Activated CD4-positive, alpha-beta T cell treated with anti-CD3 and anti-CD28 coated beads, Interleukin-2, amount 10 ng/mL, durations not matched to agents 7 days and 5 days (primary cell): ENCODE measurements around the gene SCCPDH. TPM values are rescaled to one million over a fixed set of nuclear protein-coding genes. Genes with fewer than 3 reads are reported as not detected.
"Not testable (repeated sequence)": the region's sequence is repeated elsewhere in the genome, so short reads cannot be mapped to it uniquely, and the experiment has no call there.

Source experiments
- CTCF ChIA-PET: fragments of 350-600 bp; sonication (Branson Sonifier 250); formaldehyde crosslinking; loops from one replicate; lab custom pipeline; 2021; ENCODE audit warnings: antibody characterized with exemption; lab: Charles Lee
- POLR2A ChIA-PET: fragments of 350-600 bp; sonication (Branson Sonifier 250); formaldehyde crosslinking; loops from one replicate; lab custom pipeline; 2021; ENCODE audit warnings: antibody characterized with exemption; lab: Charles Lee
- DNase-seq: peaks from one replicate; pipeline ENCODE4 v3.0.0-alpha.2; 2020
- H3K27ac Mint-ChIP-seq: one replicate; pipeline ENCODE4 v1.8.0; 2021; ENCODE audit warnings: mild to moderate bottlenecking, moderate library complexity, mixed read lengths
- H3K27me3 Mint-ChIP-seq: one replicate; pipeline ENCODE4 v1.8.0; 2021; ENCODE audit warnings: mixed read lengths
- H3K36me3 Mint-ChIP-seq: one replicate; pipeline ENCODE4 v1.8.0; 2021; ENCODE audit warnings: low read depth, mixed read lengths
- H3K4me1 Mint-ChIP-seq: one replicate; pipeline ENCODE4 v1.8.0; 2021; ENCODE audit warnings: mixed read lengths
- H3K4me3 Mint-ChIP-seq: one replicate; pipeline ENCODE4 v1.8.0; 2021; ENCODE audit warnings: mild to moderate bottlenecking, moderate library complexity, mixed read lengths
- H3K9me3 Mint-ChIP-seq: one replicate; pipeline ENCODE4 v1.8.0; 2021; ENCODE audit warnings: mixed read lengths
- total RNA-seq, 2 experiments: library from RNA; stranded (reverse); gene quantifications; one replicate each; pipeline ENCODE4 v1.2.3, GENCODE V29; 2021

Gene SCCPDH
- total RNA-seq, 2 experiments from 2014 or later = 9.4 to 10.9 TPM

GRCh38 chr1:246805135-246805716, 81.0 kb downstream of the SCCPDH start:
- no peak overlapping the region for H3K4me3 Mint-ChIP-seq

DNA sequence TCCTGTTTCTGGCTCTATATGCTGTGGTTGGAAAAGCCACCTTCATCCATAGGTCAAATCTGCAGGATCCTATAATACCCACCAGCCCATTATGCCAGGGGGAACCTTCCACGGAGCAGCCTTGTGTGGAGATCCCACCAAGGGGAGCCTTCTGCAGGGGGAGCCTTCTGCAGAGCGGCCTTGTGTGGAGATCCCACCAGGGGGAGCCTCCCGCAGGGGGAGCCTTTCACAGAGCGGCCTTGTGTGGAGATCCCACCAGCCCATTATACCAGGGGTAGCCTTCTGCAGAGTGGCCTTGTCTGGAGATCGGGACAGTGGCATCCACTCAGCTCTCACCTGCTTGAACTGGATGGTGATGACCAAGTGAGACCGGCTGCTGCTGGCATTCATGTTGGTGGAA, 85.3 kb downstream of the SCCPDH start:
- Mint-ChIP-seq H3K4me1 (no peaks in the 10 kb centered on the region), H3K36me3 (no peaks in the 10 kb centered on the region), H3K9me3 (no peaks in the 10 kb centered on the region), H3K4me3 (no peak overlapping the region), H3K27me3 (no peaks in the 10 kb centered on the region), H3K27ac (no peak overlapping the region)
- no peak for DNase-seq
- CTCF ChIA-PET = no interaction called here
- POLR2A ChIA-PET = no interaction called here

More at GRCh38 chr1:246805135-246805716, 81.0 kb downstream of the SCCPDH start:
- ChIA-PET CTCF (interaction anchor here (0.9 kb wide), 1 partner anchor 9 kb away, joined by 4 read pairs; no protein-coding TSS in a partner anchor), POLR2A (no interaction called here)
- H3K27ac Mint-ChIP-seq = no peak overlapping the region
- no peaks in the 10 kb centered on the region for H3K27me3 Mint-ChIP-seq
- H3K36me3 Mint-ChIP-seq = no peaks in the 10 kb centered on the region
- H3K9me3 Mint-ChIP-seq = no peaks in the 10 kb centered on the region
- H3K4me1 Mint-ChIP-seq = no peaks in the 10 kb centered on the region
- no peak for DNase-seq

DNA sequence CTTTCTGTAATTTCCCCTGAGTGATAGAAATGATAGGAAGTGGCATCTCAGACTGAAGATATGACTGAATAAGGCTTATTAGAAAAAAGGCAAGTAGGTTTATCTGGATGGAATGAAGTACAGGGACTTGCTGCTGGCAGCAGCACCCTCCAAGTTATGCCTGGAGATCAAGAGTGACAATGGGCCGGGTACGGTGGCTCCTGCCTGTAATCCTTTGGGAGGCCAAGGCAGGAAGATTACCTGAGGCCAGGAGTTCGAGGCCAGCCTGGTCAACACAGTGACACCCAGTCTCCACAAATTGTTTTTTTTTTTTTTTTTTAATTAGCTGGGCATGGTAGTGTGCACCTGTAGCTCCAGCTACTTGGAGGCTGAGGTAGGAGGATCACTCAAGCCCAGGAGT, 87.8 kb downstream of the SCCPDH start:
- no peak overlapping the region for H3K4me3 Mint-ChIP-seq
- ChIA-PET POLR2A (no interaction called here), CTCF (no interaction called here)

DNA sequence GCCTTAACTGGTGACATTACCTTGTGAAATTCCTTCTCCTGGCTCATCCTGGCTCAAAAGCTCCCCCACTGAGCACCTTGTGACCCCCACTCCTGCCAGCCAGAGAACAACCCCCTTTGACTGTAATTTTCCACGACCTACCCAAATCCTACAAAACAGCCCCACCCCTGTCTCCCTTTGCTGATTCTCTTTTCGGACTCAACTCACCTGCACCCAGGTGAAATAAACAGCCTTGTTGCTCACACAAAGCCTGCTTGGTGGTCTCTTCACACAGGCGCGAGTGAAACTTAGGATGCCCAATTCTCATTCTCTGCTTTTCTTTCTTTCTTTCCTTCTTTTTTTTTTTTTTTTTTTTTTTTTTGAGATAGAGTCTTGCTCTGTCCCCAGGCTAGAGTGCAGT, 89.1 kb downstream of the SCCPDH start:
- H3K27ac Mint-ChIP-seq, DNase-seq, H3K27me3 Mint-ChIP-seq, H3K36me3 Mint-ChIP-seq, H3K4me3 Mint-ChIP-seq, H3K9me3 Mint-ChIP-seq, POLR2A ChIA-PET, H3K4me1 Mint-ChIP-seq: not testable (repeated sequence)
- CTCF ChIA-PET = interaction anchor here (1.4 kb wide), 1 partner anchor 8 kb away, joined by 4 read pairs; no protein-coding TSS in a partner anchor

More for the DNA sequence above, 87.8 kb downstream of the SCCPDH start:
- DNase-seq = no peak
- Mint-ChIP-seq H3K36me3 (no peaks in the 10 kb centered on the region), H3K9me3 (no peaks in the 10 kb centered on the region), H3K27ac (no peak overlapping the region), H3K4me1 (no peaks in the 10 kb centered on the region), H3K27me3 (no peaks in the 10 kb centered on the region)

- H3K4me3 Mint-ChIP-seq = no peak overlapping the region
- DNase-seq = no peak
- no peaks in the 10 kb centered on the region for H3K36me3 Mint-ChIP-seq
- peaks cover 4% of the 10 kb centered on the region for H3K9me3 Mint-ChIP-seq
- H3K27me3 Mint-ChIP-seq = no peaks in the 10 kb centered on the region
- no peak overlapping the region for H3K27ac Mint-ChIP-seq
- ChIA-PET POLR2A (no interaction called here), CTCF (interaction anchor here (0.6 to 1.4 kb wide), 3 partner anchors 9 to 301 kb away, joined by 3 to 4 read pairs (median 3); no protein-coding TSS in a partner anchor)
- no peaks in the 10 kb centered on the region for H3K4me1 Mint-ChIP-seq
These were observed 90.7 kb downstream of the SCCPDH start for GRCh38 chr1:246814890-246815289.

GRCh38 chr1:246815693-246816270, 91.6 kb downstream of the SCCPDH start:
- H3K27ac Mint-ChIP-seq = no peak overlapping the region
- ChIA-PET POLR2A (no interaction called here), CTCF (no interaction called here)
- peaks cover 4% of the 10 kb centered on the region for H3K9me3 Mint-ChIP-seq
- no peak overlapping the region for H3K4me3 Mint-ChIP-seq
- no peak for DNase-seq
- H3K27me3 Mint-ChIP-seq = no peaks in the 10 kb centered on the region
- no peaks in the 10 kb centered on the region for H3K4me1 Mint-ChIP-seq
- H3K36me3 Mint-ChIP-seq = no peaks in the 10 kb centered on the region

Other genes with a start within 250 kb of the SCCPDH start
- 10 to 100 TPM; 17.1 TPM for gene SMYD3, start 217.1 kb upstream of the SCCPDH start, total RNA-seq
- 10 to 100 TPM in 1 of 2 experiments, 1 to 10 TPM in 1; 9.4 to 10.1 TPM for gene TFB2M, start 158.1 kb upstream of the SCCPDH start, total RNA-seq
- gene CNST, start 158.0 kb upstream of the SCCPDH start, total RNA-seq = 10 to 100 TPM; 32.8 to 36.7 TPM
- 10 to 100 TPM; 32.9 to 42.4 TPM for gene AHCTF1, start 207.5 kb downstream of the SCCPDH start, total RNA-seq